HUES48 (cell line): ENCODE results near the gene DIP2C.

Experiments
- H3K27ac ChIP-seq: one replicate; pipeline ENCODE4 v1.7.0; 2013; ENCODE audit warnings: low read depth, low read length, inconsistent platforms
- H3K27me3 ChIP-seq: 2 replicates; pipeline ENCODE4 v1.6.1; 2013; ENCODE audit warnings: mild to moderate bottlenecking, low read length; ENCODE audit not compliant: control insufficient read depth, insufficient read depth
- H3K36me3 ChIP-seq: 2 replicates; pipeline ENCODE4 v1.6.1; 2013; ENCODE audit warnings: low read length; ENCODE audit not compliant: control insufficient read depth, insufficient read depth
- H3K4me1 ChIP-seq: 2 replicates; pipeline ENCODE4 v1.6.1; 2013; ENCODE audit warnings: mild to moderate bottlenecking, low read length; ENCODE audit not compliant: control insufficient read depth, insufficient read depth
- H3K4me3 ChIP-seq: 2 replicates; pipeline ENCODE4 v1.5.1; 2013; ENCODE audit warnings: mild to moderate bottlenecking, low read depth, low read length
- H3K9ac ChIP-seq: 2 replicates; pipeline ENCODE4 v1.6.1; 2013; ENCODE audit warnings: mild to moderate bottlenecking, low read depth, low read length, moderate library complexity
- H3K9me3 ChIP-seq: 2 replicates; pipeline ENCODE4 v1.6.1; 2013; ENCODE audit warnings: low read length; ENCODE audit not compliant: control insufficient read depth, insufficient read depth

DIP2C gene

DNA sequence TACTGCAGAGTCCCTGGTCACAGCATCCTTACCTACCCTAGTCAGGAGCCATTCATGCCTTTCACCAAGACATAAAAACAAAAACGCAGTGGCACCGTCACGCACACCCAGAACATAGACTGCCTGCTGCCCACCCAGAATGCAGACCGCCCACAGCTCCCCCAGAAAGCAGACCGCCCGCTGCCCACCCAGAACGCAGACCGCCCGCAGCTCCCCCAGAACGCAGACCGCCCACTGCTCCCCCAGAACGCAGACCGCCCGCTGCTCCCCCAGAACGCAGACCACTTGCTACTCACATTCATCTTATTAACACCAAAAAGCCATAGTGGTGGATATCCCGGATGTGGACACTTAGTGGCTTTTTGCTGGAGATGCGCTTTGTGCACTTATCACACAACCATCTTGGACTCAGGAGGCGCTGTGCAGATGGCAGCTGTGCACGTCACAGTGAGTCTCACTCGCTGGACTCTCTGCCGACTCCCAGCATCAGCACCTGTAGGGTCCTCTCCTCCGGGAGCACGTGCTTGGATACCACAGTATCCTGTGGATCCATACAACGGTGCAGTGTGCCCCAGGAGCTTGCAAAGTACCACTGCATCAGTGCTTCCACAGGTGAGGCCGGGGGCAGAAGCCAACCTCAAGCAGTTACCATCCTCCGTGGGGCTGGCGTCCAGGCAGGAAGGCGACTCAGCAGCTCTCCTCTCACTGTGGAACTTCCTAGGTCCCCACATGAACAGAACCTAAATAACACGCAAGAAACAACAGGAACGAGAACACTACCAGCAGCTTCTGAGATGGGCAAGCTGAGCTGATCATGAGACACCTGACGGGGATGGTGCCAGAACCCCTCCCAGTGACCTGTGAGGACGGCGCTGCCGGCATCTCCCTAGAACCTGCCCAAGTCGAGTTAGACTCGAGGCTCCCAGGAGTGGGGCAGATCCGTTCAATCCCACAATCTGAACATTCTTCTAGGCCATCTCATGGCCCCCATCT is 161.0 kb downstream of the DIP2C start:
- Histone ChIP-seq H3K4me1 (no peaks in the 10 kb centered on the region), H3K27me3 (no peaks in the 10 kb centered on the region), H3K9ac (no peak overlapping the region), H3K27ac (no peak overlapping the region), H3K9me3 (no peaks in the 10 kb centered on the region), H3K4me3 (no peak overlapping the region), H3K36me3 (no peaks in the 10 kb centered on the region)

DNA sequence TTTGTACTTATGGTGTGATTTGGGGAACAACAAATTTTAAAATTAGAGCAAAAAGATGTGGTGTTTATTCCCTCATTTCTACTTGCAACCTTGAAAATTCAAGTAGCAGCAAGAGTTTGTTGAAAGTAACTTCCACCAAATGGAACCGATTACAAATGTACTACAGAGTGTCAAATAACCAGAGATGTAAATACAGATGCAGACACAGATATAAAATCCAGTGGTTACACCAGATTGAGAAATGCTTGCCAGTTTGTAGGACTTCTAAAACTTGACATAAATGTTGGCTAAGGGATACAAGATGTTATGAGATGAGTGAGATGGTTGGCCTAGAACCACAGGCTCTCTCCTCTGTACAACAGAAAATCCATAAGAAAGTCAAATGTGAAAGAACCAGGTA is 162.1 kb downstream of the DIP2C start:
- no peaks in the 10 kb centered on the region for H3K9me3 ChIP-seq
- no peaks in the 10 kb centered on the region for H3K27me3 ChIP-seq
- H3K27ac ChIP-seq: no peak overlapping the region
- no peaks in the 10 kb centered on the region for H3K4me1 ChIP-seq
- H3K4me3 ChIP-seq: no peak overlapping the region
- H3K9ac ChIP-seq: no peak overlapping the region
- H3K36me3 ChIP-seq: no peaks in the 10 kb centered on the region

DNA sequence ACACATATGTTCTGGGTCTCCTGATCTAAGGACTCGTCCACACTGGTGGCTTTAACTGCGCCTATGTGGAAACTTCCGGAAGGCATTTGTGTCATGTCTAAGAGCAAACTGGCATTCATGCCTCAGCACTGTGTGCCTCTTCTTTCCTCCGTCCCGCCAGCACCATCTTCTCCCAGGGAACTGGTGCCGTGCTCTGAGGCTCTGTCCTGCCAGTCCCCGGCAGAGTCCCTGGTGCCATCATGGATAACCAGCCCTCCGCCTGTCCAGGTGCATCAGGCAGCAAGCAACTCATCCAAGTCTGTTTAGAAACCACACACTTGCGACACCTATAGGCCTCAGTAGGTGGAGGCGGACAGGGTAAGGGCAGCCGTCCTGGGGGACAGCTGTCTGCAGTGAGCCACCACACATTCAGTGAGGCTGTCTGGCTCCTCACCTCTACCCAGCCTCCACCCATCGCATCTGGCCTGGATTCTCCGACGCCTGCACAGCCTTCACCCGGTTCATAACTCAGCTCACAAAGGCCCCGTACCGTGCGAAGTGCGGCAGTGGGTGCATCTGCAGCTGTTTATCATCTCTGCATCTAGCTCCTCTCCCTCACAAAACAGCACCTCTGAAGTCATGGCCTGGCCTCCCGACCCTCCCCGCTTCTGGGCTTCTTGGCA is 162.7 kb downstream of the DIP2C start:
- no peak overlapping the region for H3K9ac ChIP-seq
- H3K4me3 ChIP-seq: no peak overlapping the region
- no peaks in the 10 kb centered on the region for H3K36me3 ChIP-seq
- H3K27ac ChIP-seq: no peak overlapping the region
- no peaks in the 10 kb centered on the region for H3K4me1 ChIP-seq
- H3K9me3 ChIP-seq: no peaks in the 10 kb centered on the region
- no peaks in the 10 kb centered on the region for H3K27me3 ChIP-seq

DNA sequence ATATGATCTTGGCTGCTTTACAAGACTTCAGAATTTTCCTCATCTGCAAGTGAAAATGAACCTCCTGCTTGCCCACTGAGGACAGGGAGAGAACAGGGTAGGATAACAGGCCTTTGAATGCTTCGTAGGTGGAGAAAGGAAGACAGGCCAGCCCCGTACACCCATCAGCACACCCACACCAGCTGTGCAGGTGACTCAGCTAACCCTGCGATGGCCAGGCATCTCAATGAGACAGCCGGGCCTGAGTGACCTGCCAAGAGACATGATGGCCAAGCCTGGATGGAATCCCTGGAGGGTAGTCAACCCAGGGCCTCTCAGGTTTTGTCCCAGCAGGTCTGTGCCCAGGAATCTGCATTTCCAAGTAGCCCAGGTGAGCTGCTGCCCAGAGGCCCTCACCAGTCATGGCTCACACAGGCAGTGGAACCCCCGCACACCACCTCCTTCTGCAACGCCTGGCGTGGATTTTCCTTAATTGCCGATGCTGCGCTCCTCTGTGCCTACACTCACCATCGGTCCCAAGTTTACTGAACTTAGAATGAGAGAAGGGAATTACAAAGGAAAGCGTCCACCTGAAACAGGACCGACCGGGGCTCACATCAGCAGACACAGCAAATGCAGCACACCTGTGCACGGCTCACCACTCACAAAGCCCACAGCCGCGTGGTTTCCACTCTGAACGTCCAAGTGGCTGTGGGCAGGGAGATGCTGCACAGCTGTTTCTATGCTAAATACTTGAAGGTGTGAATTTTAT is 163.7 kb downstream of the DIP2C start:
- Histone ChIP-seq H3K36me3 (no peaks in the 10 kb centered on the region), H3K9ac (no peak overlapping the region), H3K4me3 (no peak overlapping the region), H3K9me3 (no peaks in the 10 kb centered on the region), H3K4me1 (peaks cover 8% of the 10 kb centered on the region), H3K27ac (no peak overlapping the region), H3K27me3 (no peaks in the 10 kb centered on the region)

DNA sequence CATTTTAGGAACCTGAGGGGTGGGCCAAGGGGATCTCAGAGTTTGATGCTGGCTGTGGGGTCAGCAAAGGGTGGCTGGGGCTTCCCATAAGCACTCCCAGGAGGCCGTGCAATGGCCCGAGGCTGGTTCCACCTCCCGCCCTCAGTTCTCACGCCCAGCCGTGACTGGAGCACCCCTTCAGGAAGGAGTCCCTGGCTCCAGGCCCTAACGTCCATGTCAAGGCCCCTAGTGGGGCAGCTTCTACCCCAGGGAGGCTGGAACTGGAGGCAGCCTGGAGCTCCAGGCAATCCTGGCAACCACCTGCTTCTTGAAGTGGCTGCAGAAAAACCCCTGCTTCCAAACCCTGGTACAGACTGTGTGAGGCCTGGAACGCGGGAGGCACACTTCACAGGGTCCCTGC is 165.5 kb downstream of the DIP2C start:
- Histone ChIP-seq H3K27ac (no peak overlapping the region), H3K9ac (no peak overlapping the region), H3K9me3 (no peaks in the 10 kb centered on the region), H3K27me3 (no peaks in the 10 kb centered on the region), H3K4me1 (peaks cover 13% of the 10 kb centered on the region), H3K4me3 (no peak overlapping the region), H3K36me3 (no peaks in the 10 kb centered on the region)

DNA sequence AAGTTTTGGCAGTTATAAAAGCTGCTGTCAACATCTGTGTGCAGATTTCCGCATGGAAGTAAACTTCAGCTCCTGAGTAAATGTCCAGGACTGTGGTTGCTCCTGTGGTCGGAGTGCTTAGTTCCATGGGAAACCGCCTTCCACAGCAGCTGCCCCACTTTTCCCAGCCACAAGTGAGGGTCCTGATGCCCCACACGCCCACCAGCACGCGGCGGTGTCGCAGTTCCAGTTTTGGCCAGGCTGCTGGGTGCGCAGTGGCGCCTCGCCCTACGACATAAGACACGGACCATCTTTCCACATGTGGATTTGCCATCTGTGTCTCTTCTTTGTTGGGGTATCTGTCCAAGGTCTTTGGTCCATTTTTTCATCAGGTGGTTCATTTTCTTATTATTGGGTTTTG is 167.1 kb downstream of the DIP2C start:
- Histone ChIP-seq H3K9ac (no peak overlapping the region), H3K4me1 (peaks cover 13% of the 10 kb centered on the region), H3K27ac (no peak overlapping the region), H3K36me3 (no peaks in the 10 kb centered on the region), H3K9me3 (no peaks in the 10 kb centered on the region), H3K27me3 (no peaks in the 10 kb centered on the region), H3K4me3 (no peak overlapping the region)

DNA sequence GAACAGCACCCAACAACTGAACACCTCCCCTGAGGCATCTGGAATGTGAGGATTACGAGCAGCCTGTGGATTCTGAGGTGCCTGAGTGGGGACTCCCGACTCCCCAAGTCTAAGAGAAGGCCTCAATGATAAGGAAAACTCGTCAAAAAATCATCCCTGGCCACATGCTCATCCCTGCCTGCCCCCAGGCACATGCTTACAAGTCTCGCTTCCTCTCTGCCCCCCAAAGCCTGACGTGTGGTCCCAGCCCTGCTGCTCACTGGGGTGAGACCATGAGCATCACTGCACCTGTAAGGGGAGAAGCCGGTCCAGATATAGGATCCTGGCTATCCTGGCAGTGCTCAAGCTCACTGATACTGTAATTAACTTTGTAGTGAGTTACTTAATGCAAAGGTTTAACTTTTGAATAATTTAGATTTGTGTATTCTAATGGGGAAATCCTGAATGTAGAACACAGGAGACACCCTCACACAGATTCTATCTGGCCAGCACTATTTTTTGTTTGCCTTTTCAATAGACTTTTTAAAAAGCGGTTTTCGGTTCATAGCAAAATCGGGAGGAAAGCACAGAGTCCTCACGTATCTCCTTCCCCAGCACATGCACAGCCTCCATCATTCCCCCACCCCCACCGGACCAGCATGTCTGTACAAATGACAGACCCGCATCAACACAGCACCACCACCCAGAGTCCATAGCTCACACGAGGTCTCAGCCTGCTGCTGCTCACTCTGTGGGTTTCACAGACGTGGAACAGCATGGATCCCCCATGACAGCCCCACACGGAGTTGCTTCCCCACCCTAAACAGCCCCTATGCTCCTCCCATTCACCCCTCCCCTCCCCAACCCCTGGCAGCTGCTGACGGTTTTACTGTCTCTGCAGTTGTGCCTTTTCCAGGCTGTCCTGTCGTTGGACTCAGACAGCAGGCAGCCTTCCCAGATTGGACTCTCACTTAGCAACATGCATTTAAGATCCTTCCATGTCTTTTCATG is 167.9 kb downstream of the DIP2C start:
- Histone ChIP-seq H3K9ac (no peak overlapping the region), H3K27me3 (no peaks in the 10 kb centered on the region), H3K9me3 (no peaks in the 10 kb centered on the region), H3K4me1 (peaks cover 13% of the 10 kb centered on the region), H3K4me3 (no peak overlapping the region), H3K27ac (no peak overlapping the region), H3K36me3 (no peaks in the 10 kb centered on the region)

DNA sequence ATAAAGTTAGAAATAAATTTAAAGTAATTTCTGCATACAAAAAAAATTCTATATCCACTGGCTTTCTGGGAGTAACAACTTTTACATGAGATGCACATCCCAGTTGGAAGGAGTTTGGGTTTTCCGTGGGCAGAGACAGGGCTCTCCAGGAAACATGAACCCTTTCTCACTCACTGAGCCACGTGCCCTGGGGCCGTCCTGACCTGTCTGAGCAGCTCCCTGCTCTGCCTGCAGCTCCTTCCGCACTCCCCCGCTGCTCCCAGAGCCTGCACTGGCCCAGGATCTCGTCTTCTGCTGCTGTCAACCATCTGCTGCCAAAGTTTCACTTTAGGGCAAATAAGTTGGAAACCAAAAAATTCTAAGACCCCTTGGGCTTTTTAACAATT is 169.1 kb downstream of the DIP2C start:
- H3K9me3 ChIP-seq: no peaks in the 10 kb centered on the region
- no peaks in the 10 kb centered on the region for H3K27me3 ChIP-seq
- H3K4me3 ChIP-seq: no peak overlapping the region
- no peak overlapping the region for H3K9ac ChIP-seq
- no peaks in the 10 kb centered on the region for H3K36me3 ChIP-seq
- H3K27ac ChIP-seq: no peak overlapping the region
- H3K4me1 ChIP-seq: peaks cover 13% of the 10 kb centered on the region

DNA sequence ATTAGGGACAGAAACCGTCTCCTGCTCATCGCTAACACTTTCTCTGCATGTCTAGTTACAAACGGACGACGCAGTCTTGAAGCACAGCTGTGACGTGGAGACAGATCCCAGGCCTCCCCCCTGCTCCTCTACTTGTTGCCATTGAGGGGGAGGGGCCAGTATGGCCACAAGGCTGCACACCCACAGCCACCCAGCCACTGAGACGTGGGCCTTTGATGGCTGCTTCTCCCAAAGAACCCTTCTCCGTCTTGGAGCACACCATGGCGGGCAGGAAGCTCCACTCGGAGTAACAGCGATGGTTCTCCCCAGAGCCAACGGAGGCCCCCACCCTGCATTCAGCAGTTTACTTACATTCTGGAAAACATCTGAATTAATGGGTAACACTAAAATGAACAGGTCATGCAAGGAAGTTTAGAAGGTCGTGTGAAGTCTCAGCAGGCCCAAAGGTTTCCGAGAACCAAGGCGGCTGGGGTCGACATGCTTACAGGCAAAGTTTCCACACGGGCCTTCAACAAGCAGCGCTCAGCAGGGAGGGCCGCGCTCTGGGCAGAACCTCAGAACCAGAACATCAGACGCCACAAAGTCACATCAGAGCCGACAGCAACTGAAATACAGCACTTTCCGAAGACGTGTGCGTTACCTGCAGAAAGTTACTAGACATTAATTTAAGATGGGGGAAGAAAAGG is 169.6 kb downstream of the DIP2C start:
- Histone ChIP-seq H3K36me3 (no peaks in the 10 kb centered on the region), H3K4me3 (no peak overlapping the region), H3K9me3 (no peaks in the 10 kb centered on the region), H3K27me3 (no peaks in the 10 kb centered on the region), H3K27ac (no peak overlapping the region), H3K9ac (no peak overlapping the region), H3K4me1 (peaks cover 13% of the 10 kb centered on the region)
